Duodenal mucosa (tissue), 2 donors: Measurements from ENCODE around the gene ANKS6.

Experiments
- H3K27ac ChIP-seq: one replicate; pipeline ENCODE4 v1.7.0; 2013; ENCODE audit warnings: low read depth, low read length
- H3K27me3 ChIP-seq, 2 donors: one replicate each; pipeline ENCODE4 v1.7.0; 2013; ENCODE audit warnings: low read length in 2 of 2, control low read depth in 1 of 2; ENCODE audit not compliant: insufficient read depth in 2 of 2, control insufficient read depth in 1 of 2
- H3K36me3 ChIP-seq, 2 donors: one replicate each; pipeline ENCODE4 v1.7.0; 2013; ENCODE audit warnings: low read length in 2 of 2, control low read depth in 1 of 2; ENCODE audit not compliant: insufficient read depth in 2 of 2, control insufficient read depth in 1 of 2
- H3K4me1 ChIP-seq, 2 donors: one replicate each; pipeline ENCODE4 v1.7.0; 2013; ENCODE audit warnings: low read length in 2 of 2, control low read depth in 1 of 2; ENCODE audit not compliant: insufficient read depth in 2 of 2, control insufficient read depth in 1 of 2
- H3K4me3 ChIP-seq, 2 donors: one replicate each; pipeline ENCODE4 v1.7.0; 2013; ENCODE audit warnings: low read length in 2 of 2, low read depth in 1 of 2
- H3K9ac ChIP-seq, 2 donors: one replicate each; pipeline ENCODE4 v1.7.0; 2013; ENCODE audit warnings: low read length in 2 of 2, low read depth in 1 of 2
- H3K9me3 ChIP-seq, 2 donors: one replicate each; pipeline ENCODE4 v1.7.0; 2013; ENCODE audit warnings: low read length in 2 of 2, control low read depth in 1 of 2; ENCODE audit not compliant: control insufficient read depth in 1 of 2

ANKS6 gene

GRCh38 chr9:98795295-98795955 lies 930 bp downstream of the ANKS6 start:
- Histone ChIP-seq H3K4me1 (peaks cover 20 to 27% of the 10 kb centered on the region in 2 donors), H3K27ac (no peak overlapping the region), H3K9ac (peak overlapping the region; percentile 51 to 64)

GRCh38 chr9:98794802-98795201 lies 1.6 kb downstream of the ANKS6 start:
- Histone ChIP-seq H3K4me3 (peak overlapping the region in 1 of 2 donors; percentile 75), H3K4me1 (peaks cover 20 to 27% of the 10 kb centered on the region in 2 donors)

More at GRCh38 chr9:98795295-98795955, 930 bp downstream of the ANKS6 start:
- Histone ChIP-seq H3K27me3 (no peaks in the 10 kb centered on the region), H3K36me3 (peaks cover 0 to under 1% of the 10 kb centered on the region in 2 donors), H3K4me3 (peak overlapping the region; percentile 69 to 75), H3K9me3 (no peaks in the 10 kb centered on the region)

GRCh38 chr9:98793031-98793430 lies 3.3 kb downstream of the ANKS6 start:
- no peak overlapping the region for H3K27ac ChIP-seq
- H3K27me3 ChIP-seq, result no peaks in the 10 kb centered on the region
- no peak overlapping the region for H3K4me3 ChIP-seq
- no peak overlapping the region for H3K9ac ChIP-seq
- peaks cover 6 to 17% of the 10 kb centered on the region in 2 donors for H3K36me3 ChIP-seq
- peaks cover 20 to 27% of the 10 kb centered on the region in 2 donors for H3K4me1 ChIP-seq
- no peaks in the 10 kb centered on the region for H3K9me3 ChIP-seq

More at GRCh38 chr9:98794802-98795201, 1.6 kb downstream of the ANKS6 start:
- H3K27me3 ChIP-seq, result no peaks in the 10 kb centered on the region
- H3K9ac ChIP-seq, result peak overlapping the region in 1 of 2 donors; percentile 64
- H3K9me3 ChIP-seq, result no peaks in the 10 kb centered on the region
- no peak overlapping the region for H3K27ac ChIP-seq
- H3K36me3 ChIP-seq, result peaks cover 0 to 7% of the 10 kb centered on the region in 2 donors

GRCh38 chr9:98791608-98792490 lies 4.5 kb downstream of the ANKS6 start:
- H3K27ac ChIP-seq, result no peak overlapping the region
- peaks cover 20 to 31% of the 10 kb centered on the region in 2 donors for H3K4me1 ChIP-seq
- H3K36me3 ChIP-seq, result peaks cover 8 to 19% of the 10 kb centered on the region in 2 donors

GRCh38 chr9:98790842-98791607 lies 5.3 kb downstream of the ANKS6 start:
- no peak overlapping the region for H3K4me3 ChIP-seq
- peaks cover 20 to 31% of the 10 kb centered on the region in 2 donors for H3K4me1 ChIP-seq
- no peaks in the 10 kb centered on the region for H3K9me3 ChIP-seq
- peaks cover 8 to 19% of the 10 kb centered on the region in 2 donors for H3K36me3 ChIP-seq
- H3K9ac ChIP-seq, result no peak overlapping the region
- H3K27ac ChIP-seq, result no peak overlapping the region
- H3K27me3 ChIP-seq, result no peaks in the 10 kb centered on the region

More at GRCh38 chr9:98791608-98792490, 4.5 kb downstream of the ANKS6 start:
- H3K9me3 ChIP-seq, result no peaks in the 10 kb centered on the region
- H3K27me3 ChIP-seq, result no peaks in the 10 kb centered on the region
- no peak overlapping the region for H3K4me3 ChIP-seq
- no peak overlapping the region for H3K9ac ChIP-seq

- H3K36me3 ChIP-seq, result peaks cover 8 to 22% of the 10 kb centered on the region in 2 donors
- peaks cover 16 to 26% of the 10 kb centered on the region in 2 donors for H3K4me1 ChIP-seq
- H3K9ac ChIP-seq, result no peak overlapping the region
- H3K27ac ChIP-seq, result no peak overlapping the region
- no peaks in the 10 kb centered on the region for H3K27me3 ChIP-seq
- no peak overlapping the region for H3K4me3 ChIP-seq
- no peaks in the 10 kb centered on the region for H3K9me3 ChIP-seq
These were observed 6.1 kb downstream of the ANKS6 start for GRCh38 chr9:98790134-98790841.

GRCh38 chr9:98789483-98790133 lies 6.7 kb downstream of the ANKS6 start:
- no peak overlapping the region for H3K9ac ChIP-seq
- H3K4me1 ChIP-seq, result peaks cover 13 to 22% of the 10 kb centered on the region in 2 donors
- no peaks in the 10 kb centered on the region for H3K27me3 ChIP-seq
- H3K9me3 ChIP-seq, result no peaks in the 10 kb centered on the region
- no peak overlapping the region for H3K27ac ChIP-seq
- no peak overlapping the region for H3K4me3 ChIP-seq
- H3K36me3 ChIP-seq, result peaks cover 8 to 22% of the 10 kb centered on the region in 2 donors

GRCh38 chr9:98787766-98788335 lies 8.5 kb downstream of the ANKS6 start:
- H3K9ac ChIP-seq, result no peak overlapping the region
- H3K9me3 ChIP-seq, result no peaks in the 10 kb centered on the region
- H3K27me3 ChIP-seq, result no peaks in the 10 kb centered on the region
- peaks cover 12 to 31% of the 10 kb centered on the region in 2 donors for H3K36me3 ChIP-seq
- no peak overlapping the region for H3K27ac ChIP-seq
- no peak overlapping the region for H3K4me3 ChIP-seq
- peaks cover 10 to 22% of the 10 kb centered on the region in 2 donors for H3K4me1 ChIP-seq
